Measurements from ENCODE around the gene DLX1. TPM values are rescaled to one million over a fixed set of nuclear protein-coding genes. Genes with fewer than 3 reads are reported as not detected.

The DLX1 gene
- total and polyA plus RNA-seq, 9 of the 15 experiments (the other 6 are each of a cell fraction or from before 2014, with no cell fraction given): 1.9 to 26.2 (median 9.6) TPM

DNA sequence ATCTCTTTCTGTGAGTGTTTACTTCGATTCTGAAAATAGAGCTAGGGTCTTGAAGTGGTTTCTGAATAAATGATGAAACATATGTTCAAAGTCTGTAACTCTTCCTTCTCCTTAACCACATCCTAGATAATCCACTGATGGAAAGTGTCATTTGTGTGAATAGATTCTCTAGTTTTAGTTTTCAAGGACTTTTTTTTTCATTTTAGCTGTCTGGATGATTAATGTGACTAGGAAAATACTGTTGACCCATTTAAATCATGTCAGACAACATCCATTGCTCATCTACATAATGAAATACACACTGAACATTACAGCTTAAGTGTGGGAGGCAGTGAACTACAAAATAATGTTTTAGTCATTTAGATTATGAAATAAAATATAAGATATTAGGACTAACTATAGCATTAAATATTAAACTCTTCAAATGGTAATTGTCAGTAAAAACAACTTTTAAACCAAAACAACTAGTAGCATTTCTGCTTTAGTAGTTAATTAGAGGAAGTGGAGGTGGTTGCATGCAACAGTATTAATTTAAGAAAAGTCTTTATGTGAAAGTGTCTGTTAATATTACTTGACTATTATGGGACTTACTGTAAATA lies 39.1 kb upstream of the DLX1 start (continued):
- TF ChIP-seq, protein P1, sequence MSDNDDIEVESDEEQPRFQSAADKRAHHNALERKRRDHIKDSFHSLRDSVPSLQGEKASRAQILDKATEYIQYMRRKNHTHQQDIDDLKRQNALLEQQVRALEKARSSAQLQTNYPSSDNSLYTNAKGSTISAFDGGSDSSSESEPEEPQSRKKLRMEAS (CRISPR knock-in tag; IDR thresholded peaks at IDR 0.05): no peak
- TF ChIP-seq, protein P2, sequence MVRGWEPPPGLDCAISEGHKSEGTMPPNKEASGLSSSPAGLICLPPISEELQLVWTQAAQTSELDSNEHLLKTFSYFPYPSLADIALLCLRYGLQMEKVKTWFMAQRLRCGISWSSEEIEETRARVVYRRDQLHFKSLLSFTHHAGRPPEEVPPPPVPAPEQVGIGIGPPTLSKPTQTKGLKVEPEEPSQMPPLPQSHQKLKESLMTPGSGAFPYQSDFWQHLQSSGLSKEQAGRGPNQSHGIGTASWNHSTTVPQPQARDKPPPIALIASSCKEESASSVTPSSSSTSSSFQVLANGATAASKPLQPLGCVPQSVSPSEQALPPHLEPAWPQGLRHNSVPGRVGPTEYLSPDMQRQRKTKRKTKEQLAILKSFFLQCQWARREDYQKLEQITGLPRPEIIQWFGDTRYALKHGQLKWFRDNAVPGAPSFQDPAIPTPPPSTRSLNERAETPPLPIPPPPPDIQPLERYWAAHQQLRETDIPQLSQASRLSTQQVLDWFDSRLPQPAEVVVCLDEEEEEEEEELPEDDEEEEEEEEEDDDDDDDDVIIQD (CRISPR knock-in tag; IDR thresholded peaks at IDR 0.05): no peak
- no peak for TF ChIP-seq KDM5B (IDR thresholded peaks at IDR 0.05; ENCODE audit: insufficient replicate concordance, low read depth, low read length)
- TF ChIP-seq, protein P3, sequence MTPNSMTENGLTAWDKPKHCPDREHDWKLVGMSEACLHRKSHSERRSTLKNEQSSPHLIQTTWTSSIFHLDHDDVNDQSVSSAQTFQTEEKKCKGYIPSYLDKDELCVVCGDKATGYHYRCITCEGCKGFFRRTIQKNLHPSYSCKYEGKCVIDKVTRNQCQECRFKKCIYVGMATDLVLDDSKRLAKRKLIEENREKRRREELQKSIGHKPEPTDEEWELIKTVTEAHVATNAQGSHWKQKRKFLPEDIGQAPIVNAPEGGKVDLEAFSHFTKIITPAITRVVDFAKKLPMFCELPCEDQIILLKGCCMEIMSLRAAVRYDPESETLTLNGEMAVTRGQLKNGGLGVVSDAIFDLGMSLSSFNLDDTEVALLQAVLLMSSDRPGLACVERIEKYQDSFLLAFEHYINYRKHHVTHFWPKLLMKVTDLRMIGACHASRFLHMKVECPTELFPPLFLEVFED (CRISPR knock-in tag; conservative IDR thresholded peaks at IDR 0.05): no peak
- peak; percentile 64; the same call in 1 of the 2 replicates for TF ChIP-seq FOXJ2 (tag; IDR thresholded peaks at IDR 0.05)
- TF ChIP-seq, protein P4, sequence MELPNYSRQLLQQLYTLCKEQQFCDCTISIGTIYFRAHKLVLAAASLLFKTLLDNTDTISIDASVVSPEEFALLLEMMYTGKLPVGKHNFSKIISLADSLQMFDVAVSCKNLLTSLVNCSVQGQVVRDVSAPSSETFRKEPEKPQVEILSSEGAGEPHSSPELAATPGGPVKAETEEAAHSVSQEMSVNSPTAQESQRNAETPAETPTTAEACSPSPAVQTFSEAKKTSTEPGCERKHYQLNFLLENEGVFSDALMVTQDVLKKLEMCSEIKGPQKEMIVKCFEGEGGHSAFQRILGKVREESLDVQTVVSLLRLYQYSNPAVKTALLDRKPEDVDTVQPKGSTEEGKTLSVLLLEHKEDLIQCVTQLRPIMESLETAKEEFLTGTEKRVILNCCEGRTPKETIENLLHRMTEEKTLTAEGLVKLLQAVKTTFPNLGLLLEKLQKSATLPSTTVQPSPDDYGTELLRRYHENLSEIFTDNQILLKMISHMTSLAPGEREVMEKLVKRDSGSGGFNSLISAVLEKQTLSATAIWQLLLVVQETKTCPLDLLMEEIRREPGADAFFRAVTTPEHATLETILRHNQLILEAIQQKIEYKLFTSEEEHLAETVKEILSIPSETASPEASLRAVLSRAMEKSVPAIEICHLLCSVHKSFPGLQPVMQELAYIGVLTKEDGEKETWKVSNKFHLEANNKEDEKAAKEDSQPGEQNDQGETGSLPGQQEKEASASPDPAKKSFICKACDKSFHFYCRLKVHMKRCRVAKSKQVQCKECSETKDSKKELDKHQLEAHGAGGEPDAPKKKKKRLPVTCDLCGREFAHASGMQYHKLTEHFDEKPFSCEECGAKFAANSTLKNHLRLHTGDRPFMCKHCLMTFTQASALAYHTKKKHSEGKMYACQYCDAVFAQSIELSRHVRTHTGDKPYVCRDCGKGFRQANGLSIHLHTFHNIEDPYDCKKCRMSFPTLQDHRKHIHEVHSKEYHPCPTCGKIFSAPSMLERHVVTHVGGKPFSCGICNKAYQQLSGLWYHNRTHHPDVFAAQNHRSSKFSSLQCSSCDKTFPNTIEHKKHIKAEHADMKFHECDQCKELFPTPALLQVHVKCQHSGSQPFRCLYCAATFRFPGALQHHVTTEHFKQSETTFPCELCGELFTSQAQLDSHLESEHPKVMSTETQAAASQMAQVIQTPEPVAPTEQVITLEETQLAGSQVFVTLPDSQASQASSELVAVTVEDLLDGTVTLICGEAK (IDR thresholded peaks at IDR 0.05): peak; percentile 15; the same call in 1 of the 2 replicates
- TF ChIP-seq, protein P4 (CRISPR knock-in tag; IDR thresholded peaks at IDR 0.05): no peak
- no peak for TF ChIP-seq SMAD1 (IDR thresholded peaks at IDR 0.05; ENCODE audit: low read depth, low read length, partially characterized antibody)
- TF ChIP-seq, protein P5, sequence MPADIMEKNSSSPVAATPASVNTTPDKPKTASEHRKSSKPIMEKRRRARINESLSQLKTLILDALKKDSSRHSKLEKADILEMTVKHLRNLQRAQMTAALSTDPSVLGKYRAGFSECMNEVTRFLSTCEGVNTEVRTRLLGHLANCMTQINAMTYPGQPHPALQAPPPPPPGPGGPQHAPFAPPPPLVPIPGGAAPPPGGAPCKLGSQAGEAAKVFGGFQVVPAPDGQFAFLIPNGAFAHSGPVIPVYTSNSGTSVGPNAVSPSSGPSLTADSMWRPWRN (IDR thresholded peaks at IDR 0.05; ENCODE audit: low read depth): peak; percentile 79

Data from K562 (cell line).